Measurements from ENCODE around the gene TMCO4.

The TMCO4 gene

GRCh38 chr1:19661721-19662228 lies 137.9 kb downstream of the TMCO4 start (continued):
- no peak for TF ChIP-seq PRDM6 (tag by site-specific recombination; IDR thresholded peaks at IDR 0.05)

- Histone ChIP-seq H3K36me3 (ENCODE audit: control insufficient read depth in 2 of 2, insufficient read depth in 1 of 2, low read length in 2 of 2) (no peaks in the 10 kb centered on the region), H3K27ac (ENCODE audit: extremely low read depth, low read depth, low read length) (no peak overlapping the region), H3K4me3 (ENCODE audit: low read depth, low read length) (no peak overlapping the region), H3K4me1 (ENCODE audit: control insufficient read depth, insufficient read depth, low read length) (no peaks in the 10 kb centered on the region), H3K9me3 (ENCODE audit: control insufficient read depth, insufficient read depth, low read depth, low read length) (no peaks in the 10 kb centered on the region)
- CTCF ChIA-PET, result interaction anchor here (0.5 to 0.6 kb wide), 2 partner anchors 259 to 652 kb away, joined by 3 to 6 read pairs; no protein-coding TSS in a partner anchor
- POLR2A ChIA-PET, result interaction anchor here (0.7 kb wide), 1 partner anchor 40 kb away, joined by 3 read pairs; no protein-coding TSS in a partner anchor
- TF ChIP-seq SALL2 (tag by site-specific recombination; IDR thresholded peaks at IDR 0.05; ENCODE audit: borderline replicate concordance) (no peak), ZNF174 (tag by site-specific recombination; IDR thresholded peaks at IDR 0.05) (no peak), ZNF394 (tag by site-specific recombination; IDR thresholded peaks at IDR 0.05; ENCODE audit: borderline replicate concordance) (no peak), SP7 (tag by site-specific recombination; IDR thresholded peaks at IDR 0.05) (no peak), ZNF416 (tag by site-specific recombination; IDR thresholded peaks at IDR 0.05) (no peak), INSM2 (tag by site-specific recombination; IDR thresholded peaks at IDR 0.05) (no peak), ZNF639 (tag by site-specific recombination; IDR thresholded peaks at IDR 0.05) (no peak), ZSCAN30 (tag by site-specific recombination; IDR thresholded peaks at IDR 0.05) (no peak), SP3 (tag by site-specific recombination; IDR thresholded peaks at IDR 0.05) (no peak), BCL11B (tag by site-specific recombination; IDR thresholded peaks at IDR 0.05; ENCODE audit: low read depth) (no peak), ZNF366 (tag by site-specific recombination; conservative IDR thresholded peaks at IDR 0.05) (no peak), ZFHX2 (tag by site-specific recombination; conservative IDR thresholded peaks at IDR 0.05) (no peak), ZNF629 (tag by site-specific recombination; IDR thresholded peaks at IDR 0.05) (no peak), ZNF398 (tag by site-specific recombination; IDR thresholded peaks at IDR 0.05) (no peak), ZNF26 (tag by site-specific recombination; IDR thresholded peaks at IDR 0.05) (no peak), HOXD13 (CRISPR knock-in tag; IDR thresholded peaks at IDR 0.05; ENCODE audit: borderline replicate concordance) (no peak), ZNF2 (tag by site-specific recombination; IDR thresholded peaks at IDR 0.05) (no peak), WT1 (tag by site-specific recombination; IDR thresholded peaks at IDR 0.05) (no peak)
These were observed 141.5 kb downstream of the TMCO4 start for GRCh38 chr1:19658186-19658585.
